GM23338 (cell line): ENCODE results near the gene BBS4. TPM values are rescaled to one million over a fixed set of nuclear protein-coding genes. Genes with fewer than 3 reads are reported as not detected.

ENCODE experiments used
- ATAC-seq: fragments of 200-7000 bp; cut with Tn5 transposase; 3 replicates; pipeline ENCODE4 v1.9.1; 2020
- DNase-seq: peaks from one replicate; pipeline ENCODE4 v3.0.0-alpha.2; 2015; ENCODE audit warnings: low spot score
- H2AFZ ChIP-seq: fragments of 200-600 bp; sonication (generic); 2 replicates; pipeline ENCODE4 v1.8.0; 2016; ENCODE audit warnings: antibody characterized with exemption, mild to moderate bottlenecking, moderate library complexity
- H3F3A ChIP-seq: fragments of 200-600 bp; sonication (generic); replicated peaks from 2 replicates; pipeline ENCODE4 v1.8.0; 2017; ENCODE audit warnings: antibody characterized with exemption, mixed run types, low read depth
- H3K27ac ChIP-seq: fragments of 200-600 bp; sonication (generic); 2 replicates; pipeline ENCODE4 v1.6.1; 2016; ENCODE audit warnings: low read depth
- H3K27me3 ChIP-seq: fragments of 200-600 bp; sonication (generic); 2 replicates; pipeline ENCODE4 v1.8.0; 2016; ENCODE audit warnings: mild to moderate bottlenecking, mixed run types, moderate library complexity; ENCODE audit not compliant: insufficient read depth
- H3K36me3 ChIP-seq: fragments of 200-600 bp; sonication (generic); 2 replicates; pipeline ENCODE4 v1.8.0; 2016; ENCODE audit warnings: mild to moderate bottlenecking; ENCODE audit not compliant: insufficient read depth
- H3K4me1 ChIP-seq: fragments of 200-600 bp; sonication (generic); 2 replicates; pipeline ENCODE4 v1.8.0; 2016; ENCODE audit warnings: mild to moderate bottlenecking, moderate library complexity; ENCODE audit not compliant: insufficient read depth
- H3K4me2 ChIP-seq: fragments of 200-600 bp; sonication (generic); 2 replicates; pipeline ENCODE4 v1.7.1; 2017; ENCODE audit warnings: mixed run types
- H3K4me3 ChIP-seq: fragments of 200-600 bp; sonication (generic); 2 replicates; pipeline ENCODE4 v1.6.1; 2016; ENCODE audit warnings: mixed run types
- H3K79me2 ChIP-seq: fragments of 200-600 bp; sonication (generic); replicated peaks from 2 replicates; pipeline ENCODE4 v1.8.0; 2017; ENCODE audit warnings: mild to moderate bottlenecking; ENCODE audit not compliant: insufficient read depth
- H3K9me2 ChIP-seq: fragments of 200-600 bp; sonication (generic); 2 replicates; pipeline ENCODE4 v1.8.0; 2017; ENCODE audit not compliant: insufficient read depth
- H4K20me1 ChIP-seq: fragments of 200-600 bp; sonication (generic); replicated peaks from 2 replicates; pipeline ENCODE4 v1.8.0; 2017; ENCODE audit warnings: mild to moderate bottlenecking; ENCODE audit not compliant: insufficient read depth
- H3K27ac Mint-ChIP-seq: 2 replicates; pipeline ENCODE4 v1.8.0; 2020; ENCODE audit warnings: inconsistent platforms, mild to moderate bottlenecking, moderate library complexity, mixed read lengths
- H3K27me3 Mint-ChIP-seq: 3 replicates; pipeline ENCODE4 v1.8.0; 2022; ENCODE audit warnings: low read depth, mild to moderate bottlenecking, moderate library complexity, mixed read lengths, inconsistent platforms; ENCODE audit not compliant: insufficient read depth, poor library complexity
- H3K36me3 Mint-ChIP-seq: 3 replicates; pipeline ENCODE4 v1.8.0; 2021; ENCODE audit warnings: low read depth, mild to moderate bottlenecking, inconsistent platforms, moderate library complexity, mixed read lengths
- H3K4me1 Mint-ChIP-seq: 3 replicates; pipeline ENCODE4 v1.8.0; 2020; ENCODE audit warnings: mild to moderate bottlenecking, inconsistent platforms, mixed read lengths
- H3K4me3 Mint-ChIP-seq: 3 replicates; pipeline ENCODE4 v1.8.0; 2021; ENCODE audit warnings: moderate library complexity, mild to moderate bottlenecking, inconsistent platforms, mixed read lengths
- H3K9me3 Mint-ChIP-seq: 3 replicates; pipeline ENCODE4 v1.8.0; 2020; ENCODE audit warnings: moderate library complexity, mild to moderate bottlenecking, inconsistent platforms, mixed read lengths
- CREB1 ChIP-seq: fragments of 250-450 bp; sonication (Bioruptor Pico); IDR thresholded peaks from 2 replicates; pipeline ENCODE4 v1.5.0; 2020; ENCODE audit warnings: low read depth, mild to moderate bottlenecking, moderate library complexity
- EZH2 ChIP-seq: fragments of 200-600 bp; sonication (generic); IDR thresholded peaks from one replicate; pipeline ENCODE4 v1.8.0; 2017; ENCODE audit warnings: antibody characterized with exemption, mild to moderate bottlenecking, low read depth; ENCODE audit not compliant: unreplicated experiment
- EZH2phosphoT487 ChIP-seq: fragments of 200-600 bp; sonication (generic); IDR thresholded peaks from one replicate; pipeline ENCODE4 v1.8.1; 2018; ENCODE audit warnings: antibody characterized with exemption; ENCODE audit not compliant: unreplicated experiment
- JUNB ChIP-seq: IDR thresholded peaks from one replicate; pipeline ENCODE4 v1.6.1; 2016; ENCODE audit warnings: antibody characterized with exemption; ENCODE audit not compliant: unreplicated experiment
- NANOG ChIP-seq: IDR thresholded peaks from 2 replicates; pipeline ENCODE4 v1.6.1; 2016; ENCODE audit warnings: antibody characterized with exemption, borderline replicate concordance
- POLR2AphosphoS5 ChIP-seq: IDR thresholded peaks from 2 replicates; pipeline ENCODE4 v1.6.1; 2016; ENCODE audit warnings: antibody characterized with exemption, low read depth
- STAT1 ChIP-seq: IDR thresholded peaks from one replicate; pipeline ENCODE4 v1.6.1; 2016; ENCODE audit warnings: antibody characterized with exemption; ENCODE audit not compliant: unreplicated experiment
- ZNF114 ChIP-seq: fragments of 250-450 bp; sonication (Bioruptor Pico); IDR thresholded peaks from 2 replicates; pipeline ENCODE4 v1.5.0; 2020; ENCODE audit warnings: mild to moderate bottlenecking, moderate library complexity
- ZNF331 ChIP-seq: fragments of 250-450 bp; sonication (Bioruptor Pico); IDR thresholded peaks from 2 replicates; pipeline ENCODE4 v1.5.0; 2020; ENCODE audit warnings: low read depth, mild to moderate bottlenecking, moderate library complexity
- polyA plus RNA-seq: library from polyadenylated mRNA; unstranded; fragments of >200 nt; fragmentation: Nextera tagmentation; extraction: Ambion mirVana; gene quantifications from 2 replicates; pipeline ENCODE4 v1.2.1, GENCODE V29; 2016
- total RNA-seq: library from RNA; depleted of rRNA; stranded (reverse); fragments of >200 nt; shearing (Covaris generic); gene quantifications from 2 replicates; pipeline ENCODE4 v1.2.3, GENCODE V29; 2014
- TF ChIP-seq, protein P1 (sequence below): IDR thresholded peaks from one replicate; pipeline ENCODE4 v1.6.1; 2018; ENCODE audit warnings: antibody characterized with exemption; ENCODE audit not compliant: unreplicated experiment
- TF ChIP-seq, protein P2 (sequence below): IDR thresholded peaks from 2 replicates; pipeline ENCODE4 v1.6.1; 2016; ENCODE audit warnings: antibody characterized with exemption

Gene BBS4
- total and polyA plus RNA-seq, 2 experiments from 2014 or later, result 22.2 to 40.8 TPM

DNA sequence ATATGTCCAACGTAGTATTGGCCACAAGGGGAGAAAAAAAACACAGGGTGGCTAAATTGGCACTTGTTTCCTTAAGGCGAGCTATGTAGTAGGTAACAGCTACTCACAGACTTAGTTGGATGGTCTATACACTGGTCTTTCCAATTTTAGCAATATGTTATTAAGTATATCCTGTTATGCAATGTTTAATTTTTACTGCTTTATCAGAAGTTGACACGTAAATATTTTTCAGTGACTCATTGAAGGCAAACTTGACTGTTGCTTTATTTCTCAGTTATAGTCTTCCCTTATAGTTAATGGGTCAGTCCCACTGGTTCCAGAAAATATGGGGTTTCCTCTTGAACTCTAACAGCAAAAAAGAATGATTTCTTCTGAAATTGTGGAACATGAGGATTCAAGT, 51.1 kb downstream of the BBS4 start (continued):
- no peak for TF ChIP-seq EZH2

DNA sequence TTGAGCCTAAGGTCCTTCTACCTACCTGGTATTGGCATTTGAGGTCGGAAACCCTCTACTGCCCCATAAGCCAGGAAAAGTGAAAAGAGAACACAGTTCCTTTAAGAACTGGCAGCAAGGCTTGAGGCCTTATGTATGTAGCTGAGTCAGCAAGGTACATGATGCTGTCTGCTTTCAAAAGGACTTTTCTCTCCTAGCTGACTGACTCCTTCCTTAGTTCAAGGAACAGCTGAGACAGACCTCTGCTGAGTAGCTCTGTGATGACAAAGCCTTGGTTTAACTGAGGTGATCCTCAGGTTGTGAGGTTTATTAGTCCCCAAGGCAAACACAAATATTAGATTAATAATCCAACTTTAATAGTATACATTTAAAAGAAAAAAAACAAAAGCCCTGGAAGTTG, 51.7 kb downstream of the BBS4 start:
- Mint-ChIP-seq H3K36me3 (peaks cover 67% of the 10 kb centered on the region), H3K4me1 (no peaks in the 10 kb centered on the region), H3K4me3 (no peak overlapping the region), H3K27me3 (peaks cover 7% of the 10 kb centered on the region), H3K27ac (no peak overlapping the region), H3K9me3 (peaks cover 22% of the 10 kb centered on the region; the same call in 2 of the 3 replicates)
- ATAC-seq, result no peak
- Histone ChIP-seq H4K20me1 (no peaks in the 10 kb centered on the region; the same call in none of the 2 replicates), H3K27me3 (no peaks in the 10 kb centered on the region), H3F3A (no peaks in the 10 kb centered on the region), H3K36me3 (peaks cover 15% of the 10 kb centered on the region; the same call in 1 of the 2 replicates), H3K27ac (no peak overlapping the region), H2AFZ (no peak overlapping the region), H3K4me3 (no peak overlapping the region), H3K79me2 (no peaks in the 10 kb centered on the region), H3K4me1 (no peaks in the 10 kb centered on the region), H3K4me2 (no peak overlapping the region), H3K9me2 (no peaks in the 10 kb centered on the region)
- no peak for DNase-seq
- TF ChIP-seq EZH2phosphoT487, result no peak
- TF ChIP-seq STAT1, result no peak
- no peak for TF ChIP-seq ZNF114 (CRISPR knock-in tag)
- TF ChIP-seq JUNB, result no peak
- TF ChIP-seq NANOG, result no peak
- TF ChIP-seq CREB1 (CRISPR knock-in tag), result no peak
- TF ChIP-seq, protein P1, sequence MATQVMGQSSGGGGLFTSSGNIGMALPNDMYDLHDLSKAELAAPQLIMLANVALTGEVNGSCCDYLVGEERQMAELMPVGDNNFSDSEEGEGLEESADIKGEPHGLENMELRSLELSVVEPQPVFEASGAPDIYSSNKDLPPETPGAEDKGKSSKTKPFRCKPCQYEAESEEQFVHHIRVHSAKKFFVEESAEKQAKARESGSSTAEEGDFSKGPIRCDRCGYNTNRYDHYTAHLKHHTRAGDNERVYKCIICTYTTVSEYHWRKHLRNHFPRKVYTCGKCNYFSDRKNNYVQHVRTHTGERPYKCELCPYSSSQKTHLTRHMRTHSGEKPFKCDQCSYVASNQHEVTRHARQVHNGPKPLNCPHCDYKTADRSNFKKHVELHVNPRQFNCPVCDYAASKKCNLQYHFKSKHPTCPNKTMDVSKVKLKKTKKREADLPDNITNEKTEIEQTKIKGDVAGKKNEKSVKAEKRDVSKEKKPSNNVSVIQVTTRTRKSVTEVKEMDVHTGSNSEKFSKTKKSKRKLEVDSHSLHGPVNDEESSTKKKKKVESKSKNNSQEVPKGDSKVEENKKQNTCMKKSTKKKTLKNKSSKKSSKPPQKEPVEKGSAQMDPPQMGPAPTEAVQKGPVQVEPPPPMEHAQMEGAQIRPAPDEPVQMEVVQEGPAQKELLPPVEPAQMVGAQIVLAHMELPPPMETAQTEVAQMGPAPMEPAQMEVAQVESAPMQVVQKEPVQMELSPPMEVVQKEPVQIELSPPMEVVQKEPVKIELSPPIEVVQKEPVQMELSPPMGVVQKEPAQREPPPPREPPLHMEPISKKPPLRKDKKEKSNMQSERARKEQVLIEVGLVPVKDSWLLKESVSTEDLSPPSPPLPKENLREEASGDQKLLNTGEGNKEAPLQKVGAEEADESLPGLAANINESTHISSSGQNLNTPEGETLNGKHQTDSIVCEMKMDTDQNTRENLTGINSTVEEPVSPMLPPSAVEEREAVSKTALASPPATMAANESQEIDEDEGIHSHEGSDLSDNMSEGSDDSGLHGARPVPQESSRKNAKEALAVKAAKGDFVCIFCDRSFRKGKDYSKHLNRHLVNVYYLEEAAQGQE, result no peak
- TF ChIP-seq ZNF331 (CRISPR knock-in tag), result no peak
- TF ChIP-seq, protein P2, sequence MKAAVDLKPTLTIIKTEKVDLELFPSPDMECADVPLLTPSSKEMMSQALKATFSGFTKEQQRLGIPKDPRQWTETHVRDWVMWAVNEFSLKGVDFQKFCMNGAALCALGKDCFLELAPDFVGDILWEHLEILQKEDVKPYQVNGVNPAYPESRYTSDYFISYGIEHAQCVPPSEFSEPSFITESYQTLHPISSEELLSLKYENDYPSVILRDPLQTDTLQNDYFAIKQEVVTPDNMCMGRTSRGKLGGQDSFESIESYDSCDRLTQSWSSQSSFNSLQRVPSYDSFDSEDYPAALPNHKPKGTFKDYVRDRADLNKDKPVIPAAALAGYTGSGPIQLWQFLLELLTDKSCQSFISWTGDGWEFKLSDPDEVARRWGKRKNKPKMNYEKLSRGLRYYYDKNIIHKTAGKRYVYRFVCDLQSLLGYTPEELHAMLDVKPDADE, result no peak

DNA sequence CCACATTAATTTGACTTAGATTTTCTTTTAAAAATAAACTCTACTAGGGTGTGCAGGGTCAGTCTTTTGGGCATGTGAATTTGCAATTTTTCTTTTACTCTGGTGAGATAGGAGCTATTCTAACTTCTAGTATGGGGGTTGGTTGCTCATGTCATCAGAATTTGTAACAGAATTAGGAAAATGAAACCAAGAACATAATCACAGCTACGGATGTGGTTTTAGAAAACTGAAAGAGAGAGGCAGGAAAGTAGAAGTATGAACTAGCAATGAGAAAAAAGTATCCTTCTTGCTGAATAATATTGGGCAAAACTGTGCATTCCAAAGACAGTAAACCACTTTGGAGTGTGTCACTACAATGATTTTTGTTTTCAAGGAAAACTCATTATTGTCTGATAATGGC, 54.2 kb downstream of the BBS4 start:
- peaks cover 76% of the 10 kb centered on the region for H3K36me3 Mint-ChIP-seq
- ATAC-seq, result no peak

More for the DNA sequence above, 54.2 kb downstream of the BBS4 start:
- no peaks in the 10 kb centered on the region for H3F3A ChIP-seq
- H3K4me3 ChIP-seq, result no peak overlapping the region
- Mint-ChIP-seq H3K4me1 (no peaks in the 10 kb centered on the region), H3K9me3 (peaks cover 33% of the 10 kb centered on the region; the same call in 2 of the 3 replicates), H3K27me3 (peaks cover 7% of the 10 kb centered on the region), H3K4me3 (no peak overlapping the region), H3K27ac (no peak overlapping the region)
- H3K9me2 ChIP-seq, result no peaks in the 10 kb centered on the region
- no peaks in the 10 kb centered on the region for H3K79me2 ChIP-seq
- no peaks in the 10 kb centered on the region for H3K4me1 ChIP-seq
- no peaks in the 10 kb centered on the region for H3K27me3 ChIP-seq
- H2AFZ ChIP-seq, result no peak overlapping the region
- no peak overlapping the region for H3K4me2 ChIP-seq
- DNase-seq, result no peak
- H4K20me1 ChIP-seq, result no peaks in the 10 kb centered on the region; the same call in 1 of the 2 replicates
- no peak for TF ChIP-seq JUNB
- no peak for TF ChIP-seq POLR2AphosphoS5
- TF ChIP-seq ZNF331 (CRISPR knock-in tag), result no peak
- TF ChIP-seq EZH2, result no peak
- TF ChIP-seq STAT1, result no peak
- H3K27ac ChIP-seq, result no peak overlapping the region
- H3K36me3 ChIP-seq, result peaks cover 15% of the 10 kb centered on the region; the same call in 1 of the 2 replicates
